Epithelial cell of prostate (primary cell): ENCODE measurements around the gene C1R.
A peak's percentile ranks its signal among the peaks of the same experiment; 100 is the strongest.

Experiments used
- DNase-seq: peaks from one replicate; pipeline ENCODE4 v3.0.0-alpha.2; 2011; ENCODE audit warnings: low read depth, low spot score
- H3K27ac ChIP-seq: fragments of 450-650 bp; 2 replicates; pipeline ENCODE4 v1.5.1; 2017; ENCODE audit warnings: mild to moderate bottlenecking

Gene C1R

DNA sequence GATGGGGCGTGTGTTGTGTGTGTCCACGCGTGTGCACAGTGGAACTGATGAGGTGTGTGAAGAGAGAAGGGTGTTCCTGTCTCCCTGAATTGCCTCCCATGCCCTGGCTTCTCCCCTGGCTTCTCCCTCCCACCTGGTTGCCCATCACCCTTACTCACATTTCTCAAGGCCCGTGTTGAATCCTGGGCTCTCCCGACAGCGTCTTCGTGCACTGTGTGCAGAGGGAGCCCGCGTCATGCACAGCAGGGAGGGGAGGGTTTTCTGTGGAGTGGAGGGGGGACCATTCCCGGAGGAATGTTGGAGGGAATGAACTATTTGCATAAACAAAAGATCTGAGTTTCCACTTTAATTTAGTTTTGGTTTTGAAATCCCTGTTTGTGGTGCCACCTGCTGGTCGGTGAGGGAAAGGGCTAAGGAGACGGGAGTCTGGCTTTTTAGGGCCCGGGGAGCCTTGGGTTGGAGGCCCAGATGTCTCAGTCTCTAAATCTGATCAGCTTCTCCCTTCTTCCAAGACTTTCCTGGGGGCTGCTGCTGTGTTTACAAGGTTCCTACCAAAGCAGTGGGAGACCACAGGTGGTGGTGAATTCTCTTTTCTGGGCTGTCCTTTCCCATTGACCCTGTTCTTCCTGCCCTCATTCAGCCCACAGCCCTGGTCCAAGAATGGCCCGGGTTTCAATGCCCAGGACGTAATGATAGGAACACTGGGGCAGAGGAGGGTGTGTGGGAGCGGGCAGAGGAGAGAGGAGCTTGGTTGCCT, at the start of gene C1R:
C1R (minus strand) TSS at position 217 of the 757 bp plus-strand sequence; CDS start at position 160, 57 bp downstream.
- no peak for DNase-seq
- no peak within 1 kb of the TSS for H3K27ac ChIP-seq

DNA sequence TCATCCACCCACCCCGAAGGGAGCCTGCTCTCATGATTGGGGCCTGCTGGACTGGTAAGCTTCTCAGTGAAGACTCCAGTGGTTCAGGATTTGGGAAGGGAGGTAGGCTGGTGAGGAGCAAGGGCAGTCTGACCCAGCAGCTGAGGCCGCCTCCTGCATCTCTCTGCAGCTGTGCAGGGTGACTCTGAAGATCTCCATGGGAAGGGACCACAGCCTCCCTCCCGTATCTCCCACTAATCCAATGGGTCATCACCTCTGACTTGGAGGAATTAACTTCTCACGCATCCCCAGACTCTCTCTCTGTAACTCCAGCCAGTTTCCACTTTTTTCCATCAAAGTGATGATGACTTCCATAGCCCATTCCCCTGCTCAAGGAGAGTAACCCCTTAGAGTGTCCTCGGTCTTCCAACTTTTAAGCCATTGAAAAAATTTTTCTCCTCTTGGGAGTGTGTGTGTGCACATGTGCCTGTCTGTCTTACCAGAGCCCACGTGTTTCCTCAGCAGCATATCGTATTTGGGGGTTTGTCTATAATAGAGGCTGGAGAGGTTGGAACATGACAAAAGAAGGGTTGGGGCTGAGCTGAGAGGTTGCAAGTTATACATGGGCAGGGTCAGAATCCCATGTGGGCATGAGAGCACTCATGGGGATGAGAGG, 49.2 kb upstream of the C1R start:
- H3K27ac ChIP-seq, result no peak overlapping the region
- no peak for DNase-seq

DNA sequence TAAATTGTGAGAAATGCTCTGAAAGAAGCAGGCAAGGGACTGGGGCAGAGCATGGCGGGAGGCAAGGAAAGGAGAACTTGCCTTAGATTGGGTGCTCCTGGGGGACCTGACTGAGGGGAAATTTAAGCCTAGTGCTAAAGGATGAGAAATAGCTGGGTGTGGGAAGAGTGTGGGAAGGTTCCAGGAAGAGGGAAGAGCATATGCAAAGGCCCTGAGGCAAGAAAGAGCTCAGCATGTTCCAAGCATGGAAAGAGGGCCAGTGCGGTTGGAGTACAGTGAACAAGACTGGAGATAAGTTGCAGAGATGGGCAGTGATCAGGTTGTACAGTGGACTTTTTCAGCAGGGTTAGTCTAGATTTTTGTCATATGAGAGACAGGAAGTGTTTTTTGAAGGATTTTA, 47.0 kb upstream of the C1R start:
- no peak for DNase-seq
- H3K27ac ChIP-seq, result no peak overlapping the region

DNA sequence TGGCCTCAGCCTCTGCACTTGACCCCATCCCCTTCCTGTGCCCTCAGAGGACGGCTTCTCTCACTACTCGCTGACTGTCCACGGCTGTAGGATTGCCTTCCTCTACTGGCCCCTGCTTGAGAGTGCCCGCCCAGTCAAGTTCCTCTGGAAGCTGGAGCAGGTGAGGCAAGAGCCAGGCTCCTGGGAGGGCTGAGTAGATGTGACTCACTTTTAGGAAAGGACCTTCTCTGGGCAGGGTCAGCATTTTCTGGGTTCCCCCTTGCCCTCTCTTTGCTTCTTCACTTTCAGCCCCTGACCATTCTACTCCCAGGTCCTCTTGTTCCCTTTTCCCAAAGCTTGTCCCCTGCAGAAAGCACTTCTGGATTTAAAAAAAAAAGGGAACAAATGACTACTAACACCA, 45.7 kb upstream of the C1R start:
- H3K27ac ChIP-seq, result no peak overlapping the region
- no peak for DNase-seq

DNA sequence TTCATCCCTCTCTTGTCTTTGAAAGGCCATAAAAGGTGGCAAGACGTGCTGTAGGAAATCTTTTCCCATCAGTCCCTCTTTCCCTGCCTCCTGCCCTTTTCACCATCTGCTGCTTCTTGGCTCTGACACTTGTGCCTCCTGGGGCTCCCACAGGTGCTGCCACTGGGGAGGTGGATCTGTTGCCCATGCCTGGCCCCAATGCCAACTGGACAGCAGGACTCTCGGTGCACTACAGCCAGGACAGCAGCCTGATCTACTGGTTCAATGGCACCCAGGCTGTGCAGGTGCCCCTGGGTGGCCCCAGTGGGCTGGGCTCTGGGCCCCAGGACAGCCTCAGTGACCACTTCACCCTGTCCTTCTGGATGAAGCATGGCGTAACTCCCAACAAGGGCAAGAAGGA, 44.4 kb upstream of the C1R start:
- no peak overlapping the region for H3K27ac ChIP-seq
- no peak for DNase-seq

DNA sequence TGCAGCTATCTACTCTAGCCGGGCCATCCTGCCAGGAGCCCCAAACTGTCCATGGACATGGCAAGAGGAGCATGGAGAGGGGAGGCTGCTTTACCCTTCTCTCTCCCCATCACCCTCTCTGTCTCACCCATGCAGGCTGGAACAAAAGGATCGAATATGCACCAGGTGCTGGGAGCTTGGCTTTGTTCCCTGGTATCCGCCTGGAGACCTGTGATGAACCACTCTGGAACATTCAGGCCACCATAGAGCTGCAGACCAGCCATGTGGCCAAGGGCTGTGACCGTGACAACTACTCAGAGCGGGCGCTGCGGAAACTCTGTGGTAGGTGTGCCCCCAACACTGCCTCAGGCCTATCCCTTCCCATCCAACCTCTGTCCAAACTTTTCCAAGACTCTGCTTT, 43.8 kb upstream of the C1R start:
- no peak for DNase-seq
- H3K27ac ChIP-seq, result no peak overlapping the region

DNA sequence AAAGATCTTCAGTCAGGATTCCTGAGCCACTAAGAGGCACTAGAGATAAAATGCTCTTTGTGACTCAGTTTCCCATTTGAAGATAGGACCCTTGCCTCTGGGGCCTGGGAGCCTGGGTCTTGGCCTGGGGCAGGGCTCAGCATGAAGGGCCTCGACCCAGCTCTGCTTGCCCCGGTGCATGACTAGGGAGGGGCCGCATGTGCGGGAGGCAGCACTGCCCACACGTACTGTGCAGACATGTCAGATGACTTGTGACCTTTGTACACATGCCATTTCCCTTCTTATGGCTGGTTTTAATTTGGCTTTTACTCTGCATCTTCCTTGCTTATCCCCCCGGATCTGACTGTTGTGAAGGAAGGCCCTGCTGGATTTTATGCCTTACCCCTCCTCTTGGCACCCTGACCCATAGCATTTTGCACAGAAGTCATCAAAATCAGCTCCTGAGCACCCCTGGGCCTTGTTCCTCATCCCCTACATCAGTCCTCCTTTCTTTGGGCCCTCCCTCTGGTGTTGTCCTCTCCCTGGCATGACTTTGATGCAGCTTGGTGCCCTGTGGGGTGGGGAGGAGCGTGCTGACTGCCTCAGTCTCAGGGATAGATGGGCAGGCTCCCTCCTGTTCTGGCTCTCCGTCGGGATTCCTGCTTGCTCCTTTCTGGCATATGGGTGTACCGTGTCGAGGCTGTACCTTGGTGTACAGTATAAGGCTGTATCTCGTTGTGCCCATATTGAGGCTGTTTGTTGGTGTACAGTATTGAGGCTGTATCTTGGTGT, 42.3 kb upstream of the C1R start:
- no peak overlapping the region for H3K27ac ChIP-seq
- no peak for DNase-seq

DNA sequence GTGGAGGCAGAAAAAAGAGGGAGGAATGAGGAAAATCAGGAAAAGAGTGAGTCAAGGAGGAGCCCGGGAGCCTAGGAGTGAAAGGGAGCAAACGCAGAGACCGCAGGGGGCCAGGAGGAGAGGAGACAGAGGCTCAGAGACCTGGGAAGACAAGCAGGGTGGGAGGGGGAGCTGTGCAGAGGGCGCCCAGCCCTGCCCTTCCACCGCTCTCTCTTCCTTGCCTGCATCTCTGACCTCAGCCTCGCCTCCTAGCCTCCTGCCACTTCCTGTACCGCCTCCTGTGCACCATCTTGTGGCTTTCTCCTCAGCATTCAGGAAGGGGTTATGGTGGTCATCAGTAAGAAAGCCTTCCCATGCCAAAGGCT, 39.2 kb upstream of the C1R start:
- DNase-seq, result no peak
- no peak overlapping the region for H3K27ac ChIP-seq

DNA sequence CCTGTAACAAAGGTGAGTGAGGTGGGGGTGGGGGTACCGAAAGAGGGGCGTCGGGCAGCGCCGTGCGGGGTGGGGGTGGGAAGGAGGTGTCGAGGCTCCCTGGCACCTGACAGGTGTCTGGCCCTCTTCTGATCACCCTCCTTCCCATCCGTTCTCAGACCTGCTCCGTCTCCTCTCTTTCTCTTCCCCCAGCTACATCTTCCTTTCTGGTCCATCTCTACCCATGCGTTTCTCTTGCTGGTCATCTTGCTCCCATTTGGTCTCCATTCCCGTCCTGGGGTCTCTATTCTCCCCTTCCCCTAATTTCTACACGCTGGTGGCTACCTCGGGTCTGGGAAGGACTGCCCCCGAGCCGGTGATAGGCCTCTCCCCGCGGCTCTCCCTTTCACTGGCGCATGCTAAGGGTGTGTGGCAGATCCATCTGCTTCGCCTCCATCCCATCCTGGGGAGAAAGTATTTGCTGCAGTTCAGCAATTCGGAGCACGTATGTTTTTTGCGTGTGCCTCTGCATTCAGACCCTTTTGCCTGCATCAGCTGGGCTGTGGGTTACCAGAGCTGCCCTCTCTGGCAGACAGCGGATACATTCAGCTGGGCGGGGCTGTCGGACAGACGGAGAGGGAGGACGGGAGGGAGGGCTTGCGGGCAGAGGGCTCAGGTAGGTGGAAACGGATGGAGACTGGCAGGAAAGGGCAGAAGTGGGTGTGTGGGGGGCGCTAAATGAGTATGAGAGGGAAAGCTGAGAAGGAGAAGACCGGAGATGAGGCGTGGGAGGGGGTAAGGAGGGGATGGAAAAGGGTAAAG, 38.7 kb upstream of the C1R start:
- DNase-seq, result no peak
- H3K27ac ChIP-seq, result no peak overlapping the region

DNA sequence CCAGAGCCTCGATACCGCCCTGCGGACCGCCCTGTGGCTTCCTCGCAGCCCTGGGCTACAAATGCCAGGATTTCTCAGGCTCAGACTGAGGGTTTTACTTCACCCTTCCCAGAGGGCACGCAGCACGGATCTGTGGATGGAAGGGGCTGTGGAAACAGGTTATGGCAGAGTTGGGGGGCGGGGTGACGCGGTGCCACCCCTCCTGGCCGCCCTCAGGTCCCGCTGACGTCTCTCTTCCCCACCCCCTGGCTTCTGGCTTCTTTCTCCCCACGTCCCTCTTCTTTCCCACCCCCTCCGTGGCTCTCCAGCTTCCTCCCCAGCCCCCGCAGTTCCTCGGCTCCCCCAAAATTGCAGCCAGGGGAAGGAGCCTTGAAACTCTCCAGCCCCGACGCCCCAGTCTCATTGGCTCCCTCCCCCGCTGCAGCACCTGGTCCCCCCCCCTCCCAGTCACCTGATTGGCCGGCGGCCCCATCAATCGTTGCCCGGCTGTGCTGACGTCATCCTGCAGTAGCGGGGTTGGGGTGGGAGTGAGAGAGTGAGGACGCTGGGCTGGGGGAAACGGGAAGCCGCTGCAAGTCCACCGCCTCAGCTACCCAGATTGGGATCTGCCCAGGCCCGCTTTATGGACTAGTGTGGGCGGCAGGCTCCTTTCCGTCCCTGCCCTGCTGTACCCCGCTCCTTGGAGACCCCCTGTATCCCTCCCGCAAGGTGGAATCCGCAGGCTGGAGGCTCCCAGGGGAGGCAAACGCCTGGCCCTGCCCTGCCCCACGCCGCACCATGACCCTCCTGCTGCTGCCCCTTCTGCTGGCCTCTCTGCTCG, 37.8 kb upstream of the C1R start, which contains the start of gene CLSTN3:
CLSTN3 (plus strand) TSS at position 500 of the 820 bp plus-strand sequence; CDS start at position 778, 278 bp downstream.
- DNase-seq, result peak; percentile 26
- H3K27ac ChIP-seq, result no peak within 1 kb of the TSS

DNA sequence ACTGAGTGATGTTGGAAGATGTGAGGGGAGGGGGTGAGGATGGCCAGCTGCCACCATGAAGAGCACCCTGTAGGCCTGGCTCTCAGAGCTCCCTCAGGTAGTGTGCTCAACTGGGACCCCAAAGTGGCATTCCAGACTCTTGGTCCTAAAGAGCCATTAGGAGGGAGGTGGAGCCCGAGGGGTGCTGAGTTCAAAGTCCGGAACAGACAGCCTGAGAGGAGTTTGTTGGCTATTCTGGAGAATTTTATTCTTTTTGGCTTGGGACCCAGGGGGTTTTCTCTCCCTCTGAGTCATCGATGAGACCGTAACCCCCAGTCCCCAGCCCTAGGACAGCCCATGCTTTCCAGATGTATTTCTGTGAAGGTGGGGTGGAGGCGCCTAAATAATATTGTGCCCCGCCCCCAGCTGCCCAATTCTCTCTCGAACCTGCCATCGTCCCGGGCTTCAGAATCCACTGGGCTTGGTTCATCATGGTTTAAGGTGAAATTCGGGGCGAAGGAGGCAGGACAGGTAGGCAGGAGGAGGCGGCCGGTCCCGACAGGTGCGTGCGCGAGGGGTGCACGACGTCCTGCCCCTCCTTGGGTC, 37.1 kb upstream of the C1R start:
- H3K27ac ChIP-seq, result no peak overlapping the region

DNA sequence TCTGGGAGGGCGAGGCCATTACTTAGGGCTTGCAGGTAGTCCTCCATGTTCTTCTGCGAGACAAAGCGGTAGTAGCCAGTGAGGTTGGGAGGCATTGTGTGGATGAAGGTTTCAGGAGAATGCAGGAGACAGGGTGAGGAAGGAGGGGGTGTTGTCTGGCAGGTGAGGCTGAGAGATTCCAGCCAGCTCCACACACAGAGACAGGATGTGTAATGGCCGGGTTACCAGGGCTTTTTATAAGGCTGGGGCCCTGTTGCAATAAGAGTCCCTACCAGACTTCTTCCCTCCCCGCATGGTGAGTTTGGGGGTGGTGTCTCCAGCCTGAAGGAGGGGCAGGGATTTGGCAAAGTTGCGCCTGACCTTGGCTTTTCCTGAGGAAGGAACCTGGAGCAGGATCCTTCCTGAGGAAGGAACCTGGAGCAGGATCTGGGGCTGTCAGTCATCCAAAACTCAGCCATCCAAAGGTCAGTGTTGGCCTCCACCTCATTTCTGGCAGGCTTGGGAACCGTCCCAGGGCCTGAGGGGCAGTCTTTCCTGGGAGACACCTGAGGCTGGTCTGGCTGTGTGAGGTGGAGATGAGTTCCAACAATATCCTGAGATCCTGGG, 36.5 kb upstream of the C1R start, which contains the start of gene RBP5:
RBP5 (minus strand) TSS at position 209 of the 606 bp plus-strand sequence; CDS start at position 95, 114 bp downstream.
- DNase-seq, result no peak
- no peak within 1 kb of the TSS for H3K27ac ChIP-seq

More for the DNA sequence above, 37.1 kb upstream of the C1R start:
- DNase-seq, result no peak

DNA sequence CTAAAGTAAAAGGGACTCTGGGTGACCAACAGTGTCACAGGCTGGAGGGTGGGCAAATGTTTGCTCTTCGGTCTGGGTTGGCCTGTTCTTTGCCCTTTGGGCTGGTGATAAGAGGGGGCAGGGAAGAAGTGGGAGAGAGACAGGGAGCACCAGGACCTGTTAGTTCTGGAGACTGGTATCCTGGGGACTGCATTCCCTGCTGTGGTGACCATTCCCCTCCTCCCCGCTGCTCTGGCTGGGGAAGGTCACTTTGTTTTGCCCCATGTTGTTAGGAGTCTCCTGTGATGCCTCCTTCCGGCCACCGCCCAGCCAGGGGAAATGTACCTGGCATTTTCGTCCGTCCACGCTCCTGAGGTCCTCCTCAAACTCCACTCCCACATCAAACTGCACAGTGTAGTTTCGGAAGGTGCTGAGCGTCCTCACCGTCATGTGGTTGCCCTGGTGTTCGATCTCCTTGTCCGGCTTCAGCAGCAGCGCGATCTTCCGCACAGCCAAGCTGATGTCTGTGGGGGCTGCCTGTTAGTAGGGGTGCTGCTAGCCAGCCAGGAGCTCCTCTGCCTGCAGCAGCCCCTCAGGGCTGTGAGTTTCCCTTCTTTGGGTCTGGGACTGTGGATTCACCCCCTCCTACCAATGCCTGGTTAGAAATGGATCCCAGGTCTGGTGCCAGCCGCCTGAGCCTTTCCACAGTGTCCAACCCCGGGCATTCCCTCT, 35.8 kb upstream of the C1R start:
- no peak for DNase-seq
- no peak overlapping the region for H3K27ac ChIP-seq

DNA sequence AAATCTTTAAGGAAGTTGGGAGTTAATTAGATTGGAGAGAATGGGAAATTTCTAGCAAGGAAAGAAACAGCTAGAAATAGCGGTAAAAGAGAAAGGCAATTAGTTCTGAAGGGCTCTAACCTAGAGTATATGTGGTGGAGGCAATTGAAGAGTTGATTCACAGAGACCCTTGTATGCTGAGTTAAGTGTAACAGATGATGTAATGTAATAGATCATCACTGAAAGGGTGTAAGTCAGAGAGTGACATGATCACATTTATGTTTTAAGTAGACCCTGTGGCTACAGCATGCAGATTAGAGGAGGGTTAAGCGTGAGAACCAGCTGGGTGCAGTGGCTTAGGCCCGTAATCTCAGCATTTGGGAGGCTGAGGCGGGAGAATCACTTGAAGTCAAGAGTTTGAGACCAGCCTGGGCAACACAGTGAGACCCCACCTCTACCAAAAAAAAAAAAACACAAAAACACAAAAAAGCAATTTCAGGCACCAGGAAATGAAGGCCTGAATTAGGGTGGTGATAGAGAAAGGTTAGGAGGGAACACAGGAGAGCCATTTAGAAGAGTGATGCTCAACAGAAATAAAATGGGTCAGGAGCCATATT, 33.5 kb upstream of the C1R start:
- no peak for DNase-seq
- no peak overlapping the region for H3K27ac ChIP-seq

DNA sequence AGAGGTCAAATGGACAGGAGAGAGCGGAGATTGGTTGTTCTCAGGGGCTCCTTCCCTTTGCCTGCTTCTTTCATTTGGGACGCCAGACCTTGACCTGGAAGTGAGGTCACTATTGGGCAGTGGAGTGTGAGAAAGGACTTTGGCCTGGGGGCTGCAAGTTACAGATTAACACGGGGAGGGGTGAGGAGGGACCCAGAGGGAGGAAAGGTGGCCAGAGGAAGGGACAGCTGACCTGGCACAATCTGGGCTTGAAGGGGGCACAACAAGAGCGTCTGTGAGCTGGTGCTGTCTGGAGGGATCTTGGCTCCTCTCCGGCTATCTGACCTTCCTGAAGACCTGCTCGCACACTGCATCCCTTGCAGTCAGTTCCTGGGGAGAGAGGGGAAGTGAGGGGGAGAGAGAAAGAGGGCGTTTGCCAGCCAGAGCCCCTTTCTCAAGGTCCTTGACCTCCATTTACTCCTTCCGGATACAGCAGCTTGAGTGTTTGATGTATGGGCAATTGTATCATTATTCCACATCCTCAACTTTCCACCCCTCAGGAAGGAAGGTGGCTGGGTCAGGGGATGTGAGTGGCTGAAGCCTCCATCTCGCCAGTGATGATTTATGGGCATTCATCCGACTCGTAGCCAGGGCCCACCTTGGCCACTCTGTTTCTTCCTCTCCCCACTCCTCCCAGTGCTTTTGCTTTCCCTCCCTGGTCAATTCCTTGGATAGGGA, 31.7 kb upstream of the C1R start:
- H3K27ac ChIP-seq, result no peak overlapping the region
- DNase-seq, result no peak

DNA sequence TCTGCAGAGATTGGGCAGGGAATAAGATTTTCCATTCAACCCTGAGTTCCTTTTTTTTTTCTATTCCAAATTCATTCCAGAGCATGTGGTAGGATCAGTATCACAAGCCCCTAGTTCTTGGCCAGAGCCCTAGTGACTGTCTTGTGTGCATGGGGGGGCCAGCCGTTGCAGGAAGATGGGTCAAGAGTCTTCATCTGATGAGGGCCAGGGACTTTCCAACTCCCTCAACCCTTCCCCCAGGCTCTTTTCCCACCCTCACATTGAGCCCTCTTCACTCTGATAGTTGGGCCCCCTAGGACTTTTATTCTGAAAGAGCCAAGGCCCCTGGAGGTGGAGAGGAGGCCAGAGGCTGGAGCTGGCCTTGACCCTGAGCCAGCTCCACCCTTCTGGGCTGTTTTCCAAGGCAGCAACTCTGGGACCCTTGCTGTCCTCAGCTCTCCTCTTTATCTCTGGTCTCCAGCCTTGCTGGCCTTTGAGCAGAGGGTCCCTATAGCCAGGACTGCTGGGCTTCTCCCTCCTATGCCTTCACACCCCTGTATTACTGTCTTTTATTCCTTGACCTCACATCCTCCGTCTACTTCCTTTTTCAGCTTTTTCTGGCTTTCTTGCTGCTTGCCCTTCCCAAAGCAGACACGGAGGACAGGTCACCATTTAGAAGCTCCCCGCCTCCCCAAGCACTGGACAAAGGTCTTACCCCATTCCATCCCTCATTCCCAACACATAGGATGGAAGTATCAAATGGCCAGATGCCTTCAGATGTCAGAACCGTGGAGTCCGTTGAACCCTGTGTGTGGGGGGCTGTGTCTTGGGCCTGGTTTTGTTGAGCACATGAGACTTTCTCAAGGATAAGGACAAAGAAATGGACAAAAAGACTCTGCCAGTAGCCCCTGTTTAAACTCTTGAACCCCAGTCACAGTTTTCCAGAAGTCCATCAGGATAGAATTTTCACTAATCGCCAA, 30.8 kb upstream of the C1R start:
- no peak for DNase-seq

More for the DNA sequence above, 30.8 kb upstream of the C1R start:
- H3K27ac ChIP-seq, result no peak overlapping the region
